KG1 (cell line): Measurements from ENCODE around the gene MS4A15.
A peak's percentile ranks its signal among the peaks of the same experiment; 100 is the strongest.
"Not testable (repeated sequence)": the region's sequence is repeated elsewhere in the genome, so short reads cannot be mapped to it uniquely, and the experiment has no call there.

Source experiments
- DNase-seq: peaks from one replicate; lab custom pipeline; 2025; lab: John Stamatoyannopoulos, UW

The MS4A15 gene

DNA sequence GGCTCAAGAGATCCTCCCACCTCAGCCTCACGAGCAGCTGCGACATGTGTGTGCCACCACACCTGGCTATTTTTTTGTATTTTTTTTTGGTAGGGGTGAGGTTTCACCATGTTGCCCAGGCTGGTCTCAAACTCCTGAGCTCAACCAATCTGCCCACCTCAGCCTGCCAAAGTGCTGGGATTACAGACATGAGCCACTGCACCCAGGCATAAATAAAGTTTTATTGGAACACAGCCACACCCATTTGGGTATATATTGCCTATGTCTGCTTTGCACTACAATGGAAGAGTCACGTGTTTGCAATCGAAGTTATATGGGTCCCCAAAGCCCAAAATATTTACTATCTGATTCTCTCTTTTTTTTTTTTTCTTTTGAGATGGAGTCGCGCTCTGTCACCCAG, 1.8 kb upstream of the MS4A15 start:
- no peak for DNase-seq

DNA sequence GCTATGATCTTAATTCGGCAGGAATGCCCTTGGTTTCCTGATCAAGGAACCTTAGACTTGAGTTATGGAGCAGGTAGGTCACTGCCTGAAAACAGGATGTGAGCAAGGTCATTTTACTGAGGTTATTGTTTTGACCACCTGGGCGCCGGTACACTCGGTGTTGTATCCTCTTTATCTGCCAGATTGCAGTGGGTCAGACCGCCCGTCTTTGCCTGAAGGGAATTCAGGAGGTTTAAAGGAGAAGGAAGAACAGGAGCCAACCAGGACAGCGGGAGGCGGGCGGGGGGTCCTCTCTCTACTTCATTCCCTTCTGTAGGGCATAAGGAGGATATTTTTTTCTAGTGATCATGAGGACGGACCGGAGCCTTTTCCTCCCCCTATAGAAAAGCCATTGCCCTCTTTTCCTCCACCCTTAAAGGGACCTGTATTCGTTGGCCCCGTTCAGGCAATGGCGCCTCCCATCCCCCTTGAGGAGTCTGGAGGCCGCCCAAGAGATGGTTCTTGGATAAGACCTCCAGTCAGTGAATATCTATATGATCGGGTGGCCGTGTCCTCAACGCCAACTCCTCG, 649 bp downstream of the MS4A15 start:
- no peak for DNase-seq

DNA sequence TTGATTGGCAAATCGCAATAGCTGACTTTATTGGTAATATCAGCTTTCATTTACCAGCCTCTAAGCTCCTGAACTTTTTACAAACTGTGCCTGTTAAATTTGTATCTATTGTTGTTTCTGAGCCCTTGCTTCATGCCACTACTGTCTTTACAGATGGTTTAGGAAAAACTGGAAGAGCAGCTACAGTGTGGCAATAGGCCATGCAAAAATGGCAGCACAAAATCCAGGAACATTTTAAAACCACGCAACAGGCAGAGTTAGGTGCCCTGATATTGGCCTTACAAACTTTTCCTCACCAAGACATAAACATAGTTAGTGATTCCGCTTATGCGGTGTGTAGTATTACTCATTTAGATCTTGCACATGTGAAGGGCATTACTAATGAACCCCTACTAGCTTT, 2.0 kb downstream of the MS4A15 start:
- DNase-seq: not testable (repeated sequence)

DNA sequence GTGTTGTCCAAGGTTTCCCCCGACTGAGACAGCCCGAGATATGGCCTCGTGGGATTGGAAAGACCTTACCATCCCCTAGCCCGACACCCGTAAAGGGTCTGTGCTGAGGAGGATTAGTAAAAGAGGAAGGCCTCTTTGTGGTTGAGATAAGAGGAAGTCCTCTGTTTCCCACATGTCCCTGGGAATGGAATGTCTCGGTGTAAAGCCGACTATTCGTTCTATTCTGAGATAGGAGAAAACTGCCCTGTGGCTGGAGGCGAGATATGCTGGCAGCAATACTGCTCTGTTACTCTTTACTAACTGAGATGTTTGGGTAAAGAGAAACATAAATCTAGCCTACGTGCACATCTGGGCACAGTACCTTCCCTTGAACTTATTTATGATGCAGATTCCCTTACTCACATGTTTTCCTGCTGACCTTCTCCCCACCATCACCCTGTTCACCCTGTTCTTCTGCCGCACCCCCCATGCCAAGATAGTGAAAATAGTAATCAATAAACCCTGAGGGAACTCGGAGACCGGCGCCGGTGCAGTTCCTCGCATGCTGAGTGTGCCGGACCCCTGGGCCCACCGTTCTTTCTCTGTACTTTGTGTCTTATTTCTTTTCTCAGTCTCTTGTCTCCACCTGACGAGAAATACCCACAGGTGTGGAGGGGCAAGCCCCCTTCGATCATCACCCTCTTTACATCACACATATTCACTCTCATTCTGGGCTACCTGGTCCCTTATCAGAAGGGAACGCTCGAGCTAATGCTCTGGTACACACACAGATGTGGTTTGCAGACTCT, 3.0 kb downstream of the MS4A15 start:
- not testable (repeated sequence) for DNase-seq

DNA sequence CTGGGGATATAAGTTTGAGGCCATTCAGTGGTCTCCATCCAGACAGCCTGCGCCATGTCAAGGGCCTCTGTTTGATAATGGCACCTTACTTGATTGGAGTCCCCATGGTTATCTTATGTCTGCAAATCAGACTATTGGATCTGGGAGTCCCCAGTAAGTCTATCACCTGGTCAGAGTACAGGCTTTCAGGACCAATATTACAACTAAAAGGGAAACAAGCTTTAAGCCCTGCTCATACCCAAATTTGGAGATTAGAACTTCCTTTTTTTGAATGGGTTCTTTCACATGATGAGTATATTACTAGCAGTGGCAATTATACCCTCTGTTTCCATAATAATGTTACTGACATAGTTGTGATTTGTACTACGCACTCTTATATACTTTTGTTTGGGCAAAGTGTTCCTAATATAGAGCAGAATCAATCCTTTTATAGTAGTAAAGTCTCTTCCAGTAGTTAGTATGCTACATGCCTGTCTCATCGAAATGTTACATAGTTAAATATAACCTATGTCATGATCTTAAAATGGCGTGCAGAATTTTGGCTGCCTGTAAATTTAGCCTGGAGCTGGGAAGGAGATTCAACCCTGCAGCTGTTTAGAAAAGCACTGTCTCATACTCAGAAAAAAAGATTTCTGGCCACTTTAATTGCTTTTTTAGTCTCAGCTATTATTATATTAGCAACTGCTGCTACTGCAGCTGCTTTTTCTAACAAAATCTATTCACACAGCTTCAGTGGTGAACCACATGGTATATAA, 4.9 kb downstream of the MS4A15 start:
- DNase-seq: no peak

DNA sequence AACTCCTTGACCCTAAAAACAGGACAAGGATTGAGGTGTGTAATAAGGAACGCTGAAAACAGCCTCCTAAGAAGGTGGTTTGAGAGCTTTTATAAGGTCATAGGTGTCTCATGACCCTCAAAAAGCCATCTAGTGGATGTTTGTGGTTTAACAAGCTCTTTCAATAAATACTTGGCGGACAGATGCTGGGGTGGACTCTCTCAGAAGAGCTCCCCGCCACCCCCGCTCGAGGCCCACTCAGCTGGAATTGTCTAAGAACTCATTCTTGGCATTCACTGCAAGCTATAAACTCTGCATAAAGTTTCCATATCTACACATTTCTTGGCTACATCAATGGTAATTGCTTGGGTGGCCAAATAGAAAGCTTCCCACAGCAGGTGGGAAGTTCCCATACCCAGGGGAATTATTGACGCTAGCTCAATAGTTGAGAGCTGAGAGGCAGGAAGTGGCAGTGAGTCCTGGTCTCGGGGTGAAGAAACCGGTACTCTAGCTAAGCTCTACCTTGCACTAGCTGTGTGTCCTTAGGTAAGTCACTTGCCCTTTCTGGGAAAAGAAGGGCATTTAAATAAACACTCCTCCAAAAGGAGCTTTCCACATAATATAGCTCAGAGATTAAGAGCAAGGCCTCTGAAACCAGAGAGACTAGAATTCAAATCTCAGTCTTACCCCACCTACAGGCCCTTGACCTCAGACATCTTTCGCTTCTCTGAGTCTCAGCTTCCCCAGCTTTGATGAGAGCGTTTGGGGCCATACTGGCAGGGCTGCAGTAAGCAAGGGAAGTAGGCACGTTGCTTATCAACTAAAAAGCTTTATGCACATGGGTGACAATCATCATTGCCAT, 6.4 kb downstream of the MS4A15 start:
- no peak for DNase-seq

DNA sequence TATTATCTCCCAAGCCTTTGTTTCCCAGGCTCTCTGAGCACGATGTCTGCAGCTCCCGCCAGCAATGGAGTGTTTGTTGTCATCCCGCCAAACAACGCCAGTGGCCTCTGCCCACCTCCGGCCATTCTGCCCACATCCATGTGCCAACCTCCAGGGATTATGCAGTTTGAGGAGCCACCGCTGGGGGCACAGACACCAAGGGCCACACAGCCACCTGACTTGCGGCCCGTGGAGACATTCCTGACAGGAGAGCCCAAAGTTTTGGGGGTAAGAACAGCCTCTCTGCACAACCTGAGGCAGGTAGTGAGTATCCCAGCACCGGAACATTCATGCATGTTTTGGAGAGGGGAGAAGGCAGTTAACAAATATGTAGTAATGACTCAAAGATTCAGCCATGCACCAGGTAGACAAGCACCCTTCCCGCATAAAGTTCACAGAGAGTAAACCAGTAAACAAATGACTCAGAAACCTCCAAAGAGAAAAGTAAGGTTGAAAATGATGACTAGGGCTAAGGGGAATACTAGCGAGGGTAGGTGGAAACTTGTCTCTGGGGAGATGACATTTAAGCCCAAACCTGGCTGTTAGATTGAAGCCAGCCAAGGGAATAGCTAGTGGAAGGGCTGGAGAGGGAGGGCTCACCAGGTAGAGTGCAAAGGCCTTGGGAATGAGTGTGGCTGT, 7.2 kb downstream of the MS4A15 start:
- no peak for DNase-seq

DNA sequence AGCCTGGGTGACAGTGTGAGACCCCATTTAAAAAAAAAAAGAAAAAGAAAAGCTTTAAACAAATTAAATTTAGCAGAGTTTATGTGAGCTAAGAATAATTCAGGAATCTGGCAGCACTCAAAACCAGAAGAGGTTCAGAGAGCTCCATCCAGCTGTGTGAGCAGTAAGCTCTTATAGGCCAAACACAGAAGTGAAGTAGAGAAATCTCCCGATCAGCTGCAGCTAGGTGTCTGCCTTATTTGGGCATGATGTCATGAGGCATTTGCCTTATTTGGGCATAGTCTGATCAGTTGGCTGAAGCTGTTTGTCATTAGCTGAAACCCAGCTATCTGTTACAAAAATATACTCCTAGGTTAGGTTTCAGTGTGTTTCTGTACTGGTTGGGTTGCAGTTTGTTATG, 8.2 kb downstream of the MS4A15 start:
- DNase-seq: no peak

DNA sequence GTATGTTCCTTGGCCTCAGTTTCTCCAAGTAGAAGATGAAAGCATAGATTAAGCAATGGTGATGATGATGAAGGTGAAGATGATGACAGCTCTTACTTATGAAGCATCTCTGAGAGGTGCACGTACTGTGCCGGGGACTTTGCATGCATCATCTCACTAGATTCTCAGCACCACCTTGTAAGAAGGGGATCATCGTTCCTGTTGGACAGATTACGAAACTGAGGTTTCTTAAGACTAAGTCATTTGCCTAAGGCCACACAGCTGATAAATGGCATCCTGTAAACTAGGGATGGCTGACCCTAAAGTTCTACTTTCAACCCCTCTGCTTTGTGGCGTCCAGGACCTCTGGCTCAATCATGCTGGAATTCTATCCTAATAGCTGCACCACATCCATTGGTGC, 8.7 kb downstream of the MS4A15 start:
- DNase-seq: no peak

DNA sequence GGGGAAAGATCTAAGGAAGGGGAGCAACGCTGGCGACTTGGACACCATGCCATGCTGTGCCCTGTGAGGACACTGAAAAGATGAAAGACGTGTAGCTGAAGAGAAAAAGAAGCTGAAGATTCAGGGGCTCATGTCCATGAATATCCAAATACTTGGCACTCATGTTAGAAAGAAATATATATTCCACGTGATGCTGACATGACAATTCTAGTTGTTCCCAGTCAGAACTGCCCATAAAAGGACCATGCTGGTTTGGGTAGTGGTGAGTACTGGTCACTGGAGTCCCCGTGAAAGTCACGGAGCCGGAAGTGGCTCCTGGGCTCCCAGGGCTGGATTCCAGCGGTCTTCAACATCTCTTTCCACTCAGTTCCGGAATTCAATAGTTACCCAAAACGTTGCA, 9.9 kb downstream of the MS4A15 start:
- no peak for DNase-seq

DNA sequence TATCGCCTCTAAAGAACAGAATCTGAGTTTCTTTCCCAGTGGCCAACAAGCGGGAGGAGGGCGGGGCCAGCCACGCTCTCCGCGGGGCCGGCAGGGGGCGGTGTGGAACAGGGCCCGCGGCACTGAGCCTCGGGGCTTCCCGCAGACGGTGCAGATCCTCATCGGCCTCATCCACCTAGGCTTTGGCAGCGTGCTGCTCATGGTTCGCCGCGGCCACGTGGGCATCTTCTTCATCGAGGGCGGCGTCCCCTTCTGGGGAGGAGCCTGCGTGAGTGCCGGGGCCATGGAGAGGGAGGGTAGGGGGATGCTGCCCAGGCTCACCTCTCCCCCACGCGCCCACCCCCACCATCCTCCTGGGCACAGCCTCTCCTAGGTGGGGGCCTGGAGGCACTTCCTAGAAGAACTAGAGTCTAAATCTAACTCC, 10.7 kb downstream of the MS4A15 start:
- no peak for DNase-seq

DNA sequence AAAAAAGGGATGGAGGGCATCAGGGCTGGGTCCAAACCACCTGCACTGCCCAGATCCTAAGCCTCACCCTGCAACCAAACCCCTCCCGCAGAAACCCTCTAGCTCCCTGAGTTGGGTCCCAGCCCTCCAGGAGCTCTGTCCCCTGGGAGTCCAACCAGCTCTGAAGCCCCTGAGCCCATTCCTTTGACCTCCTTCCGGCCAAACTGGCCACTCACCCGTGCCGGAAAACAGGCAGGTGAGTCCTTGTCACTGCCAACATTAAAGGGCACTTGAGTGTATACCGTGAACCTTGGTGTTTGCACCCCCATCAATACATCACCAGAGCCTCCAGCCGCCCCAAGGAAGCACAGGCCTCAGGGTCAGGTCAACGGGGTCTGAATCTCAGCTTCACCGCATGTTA, 11.5 kb downstream of the MS4A15 start:
- DNase-seq: no peak

DNA sequence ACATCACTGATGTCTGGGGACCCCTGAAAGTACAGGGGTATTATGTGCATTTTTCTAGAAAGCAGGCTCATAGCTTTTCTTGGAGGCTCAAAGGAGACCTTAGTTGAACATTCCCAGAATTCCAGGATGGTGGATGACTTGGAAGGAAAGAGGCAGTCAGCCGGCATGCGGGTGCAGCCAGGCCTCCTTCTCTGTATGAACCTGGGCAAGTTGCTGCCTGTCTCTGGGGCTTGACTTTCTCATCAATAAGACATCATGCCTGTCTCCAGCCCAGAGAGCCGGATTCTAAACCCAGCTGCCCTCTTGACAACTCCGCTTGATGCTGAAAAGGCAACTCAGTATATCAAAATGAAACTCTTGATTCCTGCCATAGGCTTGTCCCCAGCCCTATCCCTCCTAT, 12.6 kb downstream of the MS4A15 start:
- DNase-seq: no peak

DNA sequence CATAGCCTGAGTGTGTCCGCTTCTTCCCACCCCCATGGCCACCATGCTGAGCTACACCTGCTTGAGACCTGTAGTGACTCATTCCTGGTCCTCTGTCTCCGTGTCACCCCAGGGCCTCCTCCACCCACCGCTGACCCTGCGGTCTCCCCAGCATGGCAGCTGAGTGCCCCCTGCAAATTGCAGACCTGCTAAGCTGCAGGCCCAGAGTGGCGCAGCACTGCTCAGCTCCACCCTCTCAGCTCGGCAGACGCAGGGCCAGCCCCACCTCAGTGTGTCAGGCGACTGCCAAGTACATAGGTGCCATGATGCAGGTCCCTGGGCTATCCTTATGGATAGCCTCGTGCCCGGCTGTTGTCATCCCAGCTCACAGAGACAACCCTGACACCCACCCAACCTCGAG, 13.1 kb downstream of the MS4A15 start:
- no peak for DNase-seq

DNA sequence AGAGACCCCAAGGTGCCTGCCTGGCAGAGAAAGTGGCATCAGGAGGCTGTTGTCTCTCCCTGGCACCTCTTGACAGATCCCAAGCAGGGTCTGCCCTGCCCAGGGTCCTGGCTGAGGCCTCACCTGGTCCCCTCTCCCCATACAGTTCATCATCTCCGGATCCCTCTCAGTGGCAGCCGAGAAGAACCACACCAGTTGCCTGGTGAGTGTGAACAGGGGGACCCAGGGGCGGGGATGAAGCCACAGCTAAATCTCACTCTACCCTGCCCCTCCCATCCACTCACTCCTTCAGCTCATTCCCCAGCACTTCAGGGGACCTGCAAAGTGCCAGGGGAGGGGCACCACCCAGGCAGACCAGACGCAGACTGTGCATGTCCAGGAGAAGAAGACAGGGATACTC, 14.5 kb downstream of the MS4A15 start:
- no peak for DNase-seq

DNA sequence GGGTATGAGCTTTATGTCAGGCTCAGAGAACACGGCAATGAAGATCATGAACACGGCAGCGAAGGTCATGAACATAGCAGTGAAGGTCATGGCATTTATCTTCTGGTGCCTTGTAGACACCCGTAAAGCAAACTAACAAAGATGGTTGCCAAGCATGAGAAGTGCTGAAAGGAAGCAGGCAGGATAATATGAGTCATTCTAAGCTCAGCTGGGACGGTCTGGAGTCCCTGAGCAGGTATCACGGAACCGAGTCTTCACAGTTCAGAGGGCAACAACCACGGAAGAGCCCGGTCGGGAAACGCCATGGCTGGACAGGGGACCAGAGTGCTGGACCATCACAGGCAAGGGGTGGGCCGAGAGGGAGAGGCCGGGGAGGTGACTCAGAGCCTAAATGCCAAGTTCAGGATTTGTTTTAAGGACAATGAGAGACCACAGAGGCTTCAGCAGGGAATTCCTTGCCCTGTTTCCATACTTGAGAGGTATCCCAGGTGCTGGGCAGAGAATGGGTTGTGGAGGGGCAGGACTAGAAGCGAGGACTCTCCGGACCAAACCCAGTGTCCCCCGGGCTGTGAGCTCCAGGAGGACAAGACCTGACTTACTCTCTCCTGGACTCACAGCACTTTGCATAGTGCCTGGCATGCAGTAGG, 15.3 kb downstream of the MS4A15 start:
- no peak for DNase-seq

DNA sequence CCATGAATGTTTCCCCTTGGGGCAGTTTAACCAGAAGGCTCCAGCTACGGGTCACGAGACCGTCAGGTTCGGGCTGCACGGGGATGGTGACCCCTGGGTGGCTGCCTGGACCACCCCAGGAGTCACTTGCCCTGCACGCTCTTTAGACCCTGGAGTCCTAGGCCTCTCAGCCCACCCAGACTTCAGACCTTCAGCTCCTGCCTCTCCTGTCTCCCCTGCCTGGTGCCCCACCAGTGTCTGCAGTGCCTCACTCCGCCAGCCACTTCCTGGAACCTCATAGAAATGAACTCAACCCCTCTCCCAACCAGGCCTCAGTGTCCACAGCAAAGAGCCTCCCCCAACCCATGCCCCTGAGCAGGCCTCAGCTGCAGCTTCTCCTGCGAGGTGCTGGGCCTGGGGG, 16.0 kb downstream of the MS4A15 start:
- DNase-seq: no peak

DNA sequence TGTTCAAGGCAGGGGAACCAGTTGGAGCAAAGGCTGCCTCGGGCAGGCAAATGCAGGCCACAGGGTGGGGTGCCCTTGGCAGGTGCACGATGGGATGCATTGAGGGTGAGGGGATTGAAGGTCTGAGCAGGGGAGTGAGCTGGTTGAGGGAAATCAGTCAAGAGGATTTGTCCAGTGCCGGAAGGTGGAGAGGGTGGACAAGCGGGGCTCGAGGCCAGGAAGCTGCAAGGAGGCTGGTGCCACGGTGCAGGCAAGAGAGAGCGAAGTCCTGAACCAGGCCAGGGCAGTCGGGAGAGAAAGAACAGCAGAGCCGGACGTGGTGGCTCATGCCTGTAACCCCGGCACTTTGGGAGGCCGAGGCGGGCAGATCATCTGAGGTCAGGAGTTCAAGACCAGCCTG, 18.1 kb downstream of the MS4A15 start:
- no peak for DNase-seq

DNA sequence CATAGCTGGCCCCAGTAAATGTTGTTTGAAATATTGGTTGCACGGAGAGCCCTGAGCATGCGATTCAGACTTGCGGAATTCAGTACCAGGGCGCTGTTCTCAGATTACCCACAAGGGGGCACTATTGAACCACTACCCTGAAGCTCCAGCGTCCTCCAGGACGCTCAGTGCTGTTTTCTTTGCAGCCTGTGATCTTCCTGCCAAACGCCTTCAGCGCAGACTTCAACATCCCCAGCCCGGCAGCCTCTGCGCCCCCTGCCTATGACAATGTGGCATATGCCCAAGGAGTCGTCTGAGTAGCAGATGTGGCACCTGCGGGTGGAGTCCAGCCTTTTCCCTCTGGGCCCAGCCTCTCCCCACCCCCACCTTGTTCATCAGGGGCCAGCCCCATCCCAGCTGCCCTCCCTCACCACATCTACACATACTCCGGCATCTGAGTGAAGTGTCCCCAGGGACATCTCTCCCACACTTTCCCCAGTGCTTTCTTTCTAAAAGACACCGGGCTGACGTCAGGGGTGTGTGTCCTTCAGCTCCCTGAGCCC, 18.8 kb downstream of the MS4A15 start:
- DNase-seq: peak; percentile 87

DNA sequence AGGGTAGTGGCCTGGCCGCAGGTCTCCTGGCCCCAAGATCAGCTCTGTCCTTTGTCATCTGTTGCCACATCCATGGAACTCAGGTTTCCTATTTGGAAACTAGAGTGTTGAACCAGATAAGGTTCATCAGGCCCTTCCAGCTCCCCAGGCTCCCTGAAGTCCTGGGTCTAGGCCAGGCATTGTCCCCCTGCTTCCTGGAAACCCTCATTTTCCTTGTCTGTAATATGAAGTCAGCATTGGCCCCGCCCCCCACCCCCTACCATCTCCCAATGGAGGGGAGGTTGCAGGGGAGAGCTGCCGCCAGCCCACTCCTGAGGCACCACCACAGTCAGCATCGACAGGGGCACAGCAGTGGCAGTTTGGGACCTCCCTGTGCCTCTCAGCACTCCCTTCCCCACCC, 19.5 kb downstream of the MS4A15 start:
- DNase-seq: no peak

DNA sequence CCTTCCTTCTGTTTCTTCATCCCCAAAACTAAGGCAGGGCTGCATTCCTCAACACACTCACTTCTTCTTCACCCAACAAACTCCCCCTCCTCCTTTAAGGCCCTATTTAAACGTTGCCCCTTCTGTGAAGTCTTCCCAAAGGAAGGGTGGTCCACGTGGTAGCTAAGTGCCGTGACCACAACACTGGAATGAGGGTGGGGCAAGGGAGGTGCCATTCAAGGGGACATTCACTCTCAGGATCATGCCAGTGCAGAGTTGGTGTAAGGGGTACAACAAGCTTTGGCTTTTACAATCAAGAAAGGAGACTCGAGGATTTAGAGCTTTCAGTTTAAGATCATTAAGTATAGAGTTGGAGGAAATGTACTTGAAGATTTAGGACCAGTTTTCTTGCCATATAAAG, 20.4 kb downstream of the MS4A15 start:
- no peak for DNase-seq
